SK-N-SH (cell line): Measurements from ENCODE around the gene SGTA. TPM values are rescaled to one million over a fixed set of nuclear protein-coding genes. Genes with fewer than 3 reads are reported as not detected.

Experiments used
- CTCF ChIA-PET: fragments of 300-600, 350-600 bp; formaldehyde crosslinking; extraction: SDS; loops from one replicate; lab custom pipeline; 2021; lab: Yijun Ruan, JAX
- POLR2A ChIA-PET: fragments of 350-600 bp; sonication (Branson Sonifier 250); formaldehyde crosslinking; extraction: SDS; loops from one replicate; lab custom pipeline; 2020; ENCODE audit warnings: antibody characterized with exemption, inconsistent platforms; lab: Yijun Ruan, JAX
- DNase-seq: peaks from one replicate; pipeline ENCODE4 v3.0.0; 2012
- H2AFZ ChIP-seq: fragments of 200-600 bp; sonication (generic); 2 replicates; pipeline ENCODE4 v1.8.1; 2016; ENCODE audit warnings: antibody characterized with exemption, mild to moderate bottlenecking, low read depth
- H3F3A ChIP-seq: fragments of 200-600 bp; sonication (generic); replicated peaks from 2 replicates; pipeline ENCODE3; 2016; ENCODE audit warnings: antibody characterized with exemption, mild to moderate bottlenecking; ENCODE audit not compliant: insufficient read depth
- H3K27ac ChIP-seq, 2 experiments: fragments of 200-500 bp in 1 of 2; fragments of 200-600 bp in 1 of 2; sonication (Bioruptor generic) in 1 of 2; sonication (generic), shearing (Covaris generic) in 1 of 2; 2 replicates each; pipeline versions ENCODE4 v1.5.1 to v1.6.1; 2014 to 2016; ENCODE audit warnings: low read depth in 2 of 2, inconsistent platforms in 1 of 2, low read length in 1 of 2, mild to moderate bottlenecking in 1 of 2, mixed read lengths in 1 of 2
- H3K27me3 ChIP-seq: fragments of 200-600 bp; sonication (generic), shearing (Covaris generic); 2 replicates; pipeline ENCODE4 v1.6.1; 2016; ENCODE audit warnings: mixed run types; ENCODE audit not compliant: insufficient read depth
- H3K36me3 ChIP-seq, 2 experiments: fragments of 200-500 bp in 1 of 2; fragments of 200-600 bp in 1 of 2; sonication (Bioruptor generic) in 1 of 2; sonication (generic) in 1 of 2; replicated peaks in 1 of 2; 2 replicates each; pipeline versions ENCODE3 to v1.5.1; 2014 to 2016; ENCODE audit warnings: low read length in 1 of 2, mild to moderate bottlenecking in 1 of 2; ENCODE audit not compliant: insufficient read depth in 2 of 2, control insufficient read depth in 1 of 2
- H3K4me1 ChIP-seq, 2 experiments: fragments of 200-500 bp in 1 of 2; fragments of 200-600 bp in 1 of 2; sonication (Bioruptor generic) in 1 of 2; sonication (generic), shearing (Covaris generic) in 1 of 2; 2 replicates each; pipeline versions ENCODE4 v1.5.1 to v1.6.1; 2014 to 2016; ENCODE audit warnings: low read depth in 1 of 2, low read length in 1 of 2, mixed run types in 1 of 2; ENCODE audit not compliant: insufficient read depth in 2 of 2, control insufficient read depth in 1 of 2
- H3K4me2 ChIP-seq: fragments of 200-600 bp; sonication (generic), shearing (Covaris generic); 2 replicates; pipeline ENCODE4 v1.6.1; 2017; ENCODE audit warnings: mixed run types
- H3K4me3 ChIP-seq, 2 experiments: fragments of 200-500 bp in 1 of 2; fragments of 200-600 bp in 1 of 2; sonication (Bioruptor generic) in 1 of 2; sonication (generic), shearing (Covaris generic) in 1 of 2; 2 replicates each; pipeline versions ENCODE4 v1.5.1 to v1.8.1; 2014 to 2016; ENCODE audit warnings: low read depth in 2 of 2, inconsistent platforms in 1 of 2, low read length in 1 of 2, mild to moderate bottlenecking in 1 of 2, mixed read lengths in 1 of 2, moderate library complexity in 1 of 2
- H3K79me2 ChIP-seq: fragments of 200-600 bp; sonication (generic); 2 replicates; pipeline ENCODE4 v1.8.1; 2017; ENCODE audit warnings: mild to moderate bottlenecking; ENCODE audit not compliant: insufficient read depth
- H3K9ac ChIP-seq: fragments of 200-600 bp; sonication (generic); 2 replicates; pipeline ENCODE4 v1.6.1; 2017; ENCODE audit warnings: mixed run types
- H3K9me2 ChIP-seq: fragments of 200-600 bp; sonication (generic); 2 replicates; pipeline ENCODE4 v1.6.1; 2017; ENCODE audit warnings: mixed run types
- H3K9me3 ChIP-seq: fragments of 200-600 bp; sonication (generic); 2 replicates; pipeline ENCODE4 v1.6.1; 2017; ENCODE audit warnings: mixed run types, mild to moderate bottlenecking, moderate library complexity
- H4K20me1 ChIP-seq: fragments of 200-600 bp; sonication (generic); 2 replicates; pipeline ENCODE4 v1.6.1; 2017; ENCODE audit warnings: mild to moderate bottlenecking, mixed run types; ENCODE audit not compliant: insufficient read depth
- ELF1 ChIP-seq: IDR thresholded peaks from 2 replicates; pipeline ENCODE4 v1.4.0; 2012
- EP300 ChIP-seq, 2 experiments: IDR thresholded peaks; 2 replicates each; pipeline versions ENCODE4 v1.4.0 to v1.6.1; 2012; ENCODE audit warnings: borderline replicate concordance in 1 of 2, low read depth in 1 of 2, low read length in 1 of 2
- EZH2phosphoT487 ChIP-seq: fragments of 200-600 bp; sonication (generic); IDR thresholded peaks from 2 replicates; pipeline ENCODE4 v1.6.1; 2017; ENCODE audit warnings: low read depth, mixed run types, mild to moderate bottlenecking, antibody characterized with exemption, moderate library complexity, borderline replicate concordance
- FOSL2 ChIP-seq: IDR thresholded peaks from 2 replicates; pipeline ENCODE4 v1.4.0; 2012; ENCODE audit warnings: low read depth, mild to moderate bottlenecking, moderate library complexity, borderline replicate concordance
- FOXM1 ChIP-seq: IDR thresholded peaks from 2 replicates; pipeline ENCODE4 v1.4.0; 2012; ENCODE audit warnings: low read depth, mild to moderate bottlenecking
- GABPA ChIP-seq: IDR thresholded peaks from 2 replicates; pipeline ENCODE4 v1.4.0; 2012; ENCODE audit warnings: low read depth, mild to moderate bottlenecking
- MEF2A ChIP-seq: IDR thresholded peaks from 2 replicates; pipeline ENCODE4 v1.4.0; 2012; ENCODE audit warnings: low read depth, borderline replicate concordance
- MXI1 ChIP-seq: IDR thresholded peaks from 2 replicates; pipeline ENCODE4 v1.6.1; 2012; ENCODE audit warnings: mild to moderate bottlenecking, low read depth, low read length, improper control_type of control experiment
- NFIC ChIP-seq: IDR thresholded peaks from 2 replicates; pipeline ENCODE4 v1.4.0; 2012; ENCODE audit warnings: borderline replicate concordance
- NRF1 ChIP-seq: IDR thresholded peaks from 2 replicates; pipeline ENCODE4 v1.6.1; 2012; ENCODE audit warnings: low read depth, mild to moderate bottlenecking, low read length
- RAD21 ChIP-seq: IDR thresholded peaks from 2 replicates; pipeline ENCODE4 v1.6.1; 2012; ENCODE audit warnings: mild to moderate bottlenecking, low read length
- RCOR1 ChIP-seq: fragments of 150-350 bp; IDR thresholded peaks from 2 replicates; pipeline ENCODE4 v1.6.1; 2017; ENCODE audit warnings: antibody characterized with exemption, low read length
- RFX5 ChIP-seq: IDR thresholded peaks from 2 replicates; pipeline ENCODE4 v1.6.1; 2012; ENCODE audit warnings: mild to moderate bottlenecking, improper control_type of control experiment, low read length
- RXRA ChIP-seq: IDR thresholded peaks from 2 replicates; pipeline ENCODE4 v1.4.0; 2012; ENCODE audit warnings: low read depth, mild to moderate bottlenecking, borderline replicate concordance
- SIN3A ChIP-seq: IDR thresholded peaks from 2 replicates; pipeline ENCODE4 v1.6.1; 2012; ENCODE audit warnings: low read depth, mild to moderate bottlenecking, low read length, moderate library complexity, borderline replicate concordance
- TAF1 ChIP-seq: IDR thresholded peaks from 2 replicates; pipeline ENCODE4 v1.6.1; 2012; ENCODE audit warnings: low read depth, mild to moderate bottlenecking, low read length, moderate library complexity, borderline replicate concordance
- YY1 ChIP-seq: IDR thresholded peaks from 2 replicates; pipeline ENCODE4 v1.4.0; 2012; ENCODE audit warnings: low read depth, mild to moderate bottlenecking
- WGBS: methylation state at CpG from one replicate; pipeline ENCODE4 v1.1.6; 2017; ENCODE audit warnings: low lambda C conversion rate; 5-methylcytosine and 5-hydroxymethylcytosine counted together
- polyA plus RNA-seq, 3 experiments: library from polyadenylated mRNA; depleted of rRNA; stranded (reverse); fragments of >200 nt; gene quantifications; 2 replicates each; pipeline ENCODE4 v1.2.3, GENCODE V29; 2012
- TF ChIP-seq, protein P1 (sequence below): fragments of 150-350 bp; IDR thresholded peaks from 2 replicates; pipeline ENCODE4 v1.6.1; 2016; ENCODE audit warnings: mild to moderate bottlenecking, low read depth, low read length
- TF ChIP-seq, protein P2 (sequence below): IDR thresholded peaks from 2 replicates; pipeline ENCODE4 v1.4.0; 2012; ENCODE audit warnings: low read depth, borderline replicate concordance
- TF ChIP-seq, protein P3 (sequence below): fragments of 150-350 bp; IDR thresholded peaks from 2 replicates; pipeline ENCODE4 v1.6.1; 2017; ENCODE audit warnings: antibody characterized with exemption, low read length, low read depth, borderline replicate concordance

SGTA gene
- polyA plus RNA-seq, 1 of the 3 experiments (the other 2 are of a cell fraction): 78.4 TPM

DNA sequence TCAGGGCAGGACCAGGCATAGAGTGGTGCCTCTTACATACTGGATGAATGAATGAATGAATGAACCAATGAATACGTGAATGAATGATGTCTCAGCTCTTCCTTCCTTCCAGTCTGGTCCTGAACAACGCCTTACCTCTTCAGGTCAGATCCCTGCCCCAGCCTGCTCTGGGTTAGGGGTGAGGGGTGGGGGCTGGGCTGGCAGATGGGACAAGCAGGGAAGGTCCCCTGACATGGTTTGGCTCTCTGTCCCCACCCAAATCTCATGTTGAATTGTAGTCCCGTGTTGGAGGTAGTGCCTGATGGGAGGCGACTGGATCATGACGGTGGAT lies 71.2 kb downstream of the SGTA start:
- Histone ChIP-seq H3K27me3 (no peaks in the 10 kb centered on the region), H3K27ac (no peak overlapping the region), H3K36me3 (no peaks in the 10 kb centered on the region), H3K9me2 (no peaks in the 10 kb centered on the region), H3K4me2 (no peak overlapping the region), H3K4me1 (no peaks in the 10 kb centered on the region), H3K4me3 (no peak overlapping the region), H3K9me3 (0 out of 2 replicates have a peak, but pooled peaks cover 3% of the 10 kb centered on the region), H3F3A (no peaks in the 10 kb centered on the region), H4K20me1 (no peaks in the 10 kb centered on the region), H3K9ac (no peak overlapping the region), H2AFZ (no peak overlapping the region), H3K79me2 (no peaks in the 10 kb centered on the region)
- no peak for DNase-seq
- TF ChIP-seq RCOR1: no peak
- no peak for TF ChIP-seq GABPA
- TF ChIP-seq FOSL2: no peak
- TF ChIP-seq, protein P1, sequence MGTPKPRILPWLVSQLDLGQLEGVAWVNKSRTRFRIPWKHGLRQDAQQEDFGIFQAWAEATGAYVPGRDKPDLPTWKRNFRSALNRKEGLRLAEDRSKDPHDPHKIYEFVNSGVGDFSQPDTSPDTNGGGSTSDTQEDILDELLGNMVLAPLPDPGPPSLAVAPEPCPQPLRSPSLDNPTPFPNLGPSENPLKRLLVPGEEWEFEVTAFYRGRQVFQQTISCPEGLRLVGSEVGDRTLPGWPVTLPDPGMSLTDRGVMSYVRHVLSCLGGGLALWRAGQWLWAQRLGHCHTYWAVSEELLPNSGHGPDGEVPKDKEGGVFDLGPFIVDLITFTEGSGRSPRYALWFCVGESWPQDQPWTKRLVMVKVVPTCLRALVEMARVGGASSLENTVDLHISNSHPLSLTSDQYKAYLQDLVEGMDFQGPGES: no peak
- 58% methylated on average over 3 of the region's 5 CpGs for WGBS
- ChIA-PET CTCF (no interaction called here), POLR2A (no interaction called here)

DNA sequence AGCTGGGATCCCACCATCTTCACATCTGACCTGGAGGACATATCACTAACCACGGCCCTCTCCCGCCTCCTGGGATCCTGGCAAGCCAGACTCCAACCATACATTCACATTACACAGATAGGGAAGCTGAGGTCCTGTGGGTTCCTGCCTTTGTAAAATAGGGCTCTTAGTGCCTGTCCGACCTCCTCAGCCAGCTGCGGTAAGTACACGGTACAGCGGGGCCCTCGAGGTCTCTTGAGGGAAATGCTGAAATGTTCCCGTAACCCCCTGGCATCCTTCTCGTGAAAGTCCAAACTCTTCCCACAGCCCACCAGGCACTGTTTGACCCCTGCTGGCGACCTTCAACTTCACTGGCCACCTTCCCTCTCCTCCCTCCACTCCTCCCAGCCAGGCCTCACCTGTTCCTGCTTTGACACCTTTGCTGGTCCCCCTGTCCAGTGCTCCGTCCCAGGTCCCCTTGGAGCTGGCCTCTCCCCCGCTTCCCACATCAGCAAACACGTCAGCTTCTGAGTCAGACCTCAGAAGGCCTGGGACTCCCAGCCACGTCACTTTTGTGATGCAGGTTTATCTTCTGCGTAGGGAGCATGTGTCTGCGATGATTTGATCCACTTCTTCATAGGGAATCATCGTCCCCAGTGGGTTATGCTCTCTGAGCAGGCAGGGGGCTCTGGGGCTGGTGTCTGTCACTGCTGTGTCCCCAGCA lies 71.8 kb downstream of the SGTA start:
- WGBS: 61% methylated on average over 17 of the region's 17 CpGs
- H3K4me2 ChIP-seq: no peak overlapping the region
- no peaks in the 10 kb centered on the region for H3K4me1 ChIP-seq
- CTCF ChIA-PET: no interaction called here
- H3K27ac ChIP-seq: no peak overlapping the region
- H3K79me2 ChIP-seq: no peaks in the 10 kb centered on the region
- TF ChIP-seq, protein P2, sequence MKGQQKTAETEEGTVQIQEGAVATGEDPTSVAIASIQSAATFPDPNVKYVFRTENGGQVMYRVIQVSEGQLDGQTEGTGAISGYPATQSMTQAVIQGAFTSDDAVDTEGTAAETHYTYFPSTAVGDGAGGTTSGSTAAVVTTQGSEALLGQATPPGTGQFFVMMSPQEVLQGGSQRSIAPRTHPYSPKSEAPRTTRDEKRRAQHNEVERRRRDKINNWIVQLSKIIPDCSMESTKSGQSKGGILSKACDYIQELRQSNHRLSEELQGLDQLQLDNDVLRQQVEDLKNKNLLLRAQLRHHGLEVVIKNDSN: no peak
- TF ChIP-seq TAF1 (no peak), FOXM1 (no peak), RXRA (no peak), YY1 (no peak), NRF1 (no peak), NFIC (no peak), EZH2phosphoT487 (no peak), FOSL2 (no peak), RAD21 (no peak), MEF2A (no peak), MXI1 (no peak), ELF1 (no peak), GABPA (no peak), RFX5 (no peak), SIN3A (no peak), EP300 (IDR thresholded peaks at IDR 0.05; ENCODE audit: borderline replicate concordance in 1 of 2, low read depth in 1 of 2, low read length in 1 of 2) (no peak)
- TF ChIP-seq, protein P3, sequence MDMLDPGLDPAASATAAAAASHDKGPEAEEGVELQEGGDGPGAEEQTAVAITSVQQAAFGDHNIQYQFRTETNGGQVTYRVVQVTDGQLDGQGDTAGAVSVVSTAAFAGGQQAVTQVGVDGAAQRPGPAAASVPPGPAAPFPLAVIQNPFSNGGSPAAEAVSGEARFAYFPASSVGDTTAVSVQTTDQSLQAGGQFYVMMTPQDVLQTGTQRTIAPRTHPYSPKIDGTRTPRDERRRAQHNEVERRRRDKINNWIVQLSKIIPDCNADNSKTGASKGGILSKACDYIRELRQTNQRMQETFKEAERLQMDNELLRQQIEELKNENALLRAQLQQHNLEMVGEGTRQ: no peak
- POLR2A ChIA-PET: no interaction called here
- H3K27me3 ChIP-seq: no peaks in the 10 kb centered on the region; the same call in 1 of the 2 replicates
- H3F3A ChIP-seq: no peaks in the 10 kb centered on the region
- H3K9ac ChIP-seq: no peak overlapping the region
- H3K36me3 ChIP-seq: no peaks in the 10 kb centered on the region
- no peak for DNase-seq
- H3K9me3 ChIP-seq: 0 out of 2 replicates have a peak, but pooled peaks cover 3% of the 10 kb centered on the region
- H4K20me1 ChIP-seq: no peaks in the 10 kb centered on the region
- no peaks in the 10 kb centered on the region for H3K9me2 ChIP-seq
- H2AFZ ChIP-seq: no peak overlapping the region
- no peak overlapping the region for H3K4me3 ChIP-seq
